ENCODE data around the gene PEX26. TPM values are rescaled to one million over a fixed set of nuclear protein-coding genes. Genes with fewer than 3 reads are reported as not detected.
A peak's percentile ranks its signal among the peaks of the same experiment; 100 is the strongest.
"Not testable (repeated sequence)": the region's sequence is repeated elsewhere in the genome, so short reads cannot be mapped to it uniquely, and the experiment has no call there.

PEX26 gene
- total and polyA plus RNA-seq, 2 donors (not counting 1 experiment from before 2014, with no cell fraction given) = 13.2 to 14.5 TPM

- no peak overlapping the region for H3K27ac ChIP-seq (ENCODE audit: insufficient read depth, low read length)
- TF ChIP-seq, protein P1, sequence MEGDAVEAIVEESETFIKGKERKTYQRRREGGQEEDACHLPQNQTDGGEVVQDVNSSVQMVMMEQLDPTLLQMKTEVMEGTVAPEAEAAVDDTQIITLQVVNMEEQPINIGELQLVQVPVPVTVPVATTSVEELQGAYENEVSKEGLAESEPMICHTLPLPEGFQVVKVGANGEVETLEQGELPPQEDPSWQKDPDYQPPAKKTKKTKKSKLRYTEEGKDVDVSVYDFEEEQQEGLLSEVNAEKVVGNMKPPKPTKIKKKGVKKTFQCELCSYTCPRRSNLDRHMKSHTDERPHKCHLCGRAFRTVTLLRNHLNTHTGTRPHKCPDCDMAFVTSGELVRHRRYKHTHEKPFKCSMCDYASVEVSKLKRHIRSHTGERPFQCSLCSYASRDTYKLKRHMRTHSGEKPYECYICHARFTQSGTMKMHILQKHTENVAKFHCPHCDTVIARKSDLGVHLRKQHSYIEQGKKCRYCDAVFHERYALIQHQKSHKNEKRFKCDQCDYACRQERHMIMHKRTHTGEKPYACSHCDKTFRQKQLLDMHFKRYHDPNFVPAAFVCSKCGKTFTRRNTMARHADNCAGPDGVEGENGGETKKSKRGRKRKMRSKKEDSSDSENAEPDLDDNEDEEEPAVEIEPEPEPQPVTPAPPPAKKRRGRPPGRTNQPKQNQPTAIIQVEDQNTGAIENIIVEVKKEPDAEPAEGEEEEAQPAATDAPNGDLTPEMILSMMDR (conservative IDR thresholded peaks at IDR 0.05 in 1 of 2, IDR thresholded peaks at IDR 0.05 in 1 of 2; ENCODE audit: low read depth in 1 of 2, low read length in 2 of 2) = no peak
- no peak for TF ChIP-seq EZH2 (IDR thresholded peaks at IDR 0.05; ENCODE audit: low read length, missing control alignments)
- no peaks in the 10 kb centered on the region for H3K79me2 ChIP-seq (ENCODE audit: control insufficient read depth, insufficient read depth, low read length)
- H3K4me3 ChIP-seq (replicated peaks in 1 of 4; ENCODE audit: control extremely low read depth in 1 of 4, insufficient read depth in 1 of 4, low read depth in 3 of 4, low read length in 4 of 4) = no peak overlapping the region
- peak in 1 of 2 donors; percentile 16 for DNase-seq (ENCODE audit: low read depth in 2 of 2)
- H4K20me1 ChIP-seq (ENCODE audit: control insufficient read depth, extremely low read depth, insufficient read depth, low read length) = no peaks in the 10 kb centered on the region
- H3K9me3 ChIP-seq (ENCODE audit: control insufficient read depth, insufficient read depth, low read depth, low read length) = no peaks in the 10 kb centered on the region
- H3K36me3 ChIP-seq (ENCODE audit: control insufficient read depth, insufficient read depth, low read length) = no peaks in the 10 kb centered on the region
- H3K4me2 ChIP-seq (ENCODE audit: extremely low read depth, insufficient read depth, low read length) = no peak overlapping the region
- H3K4me1 ChIP-seq (ENCODE audit: control insufficient read depth, extremely low read depth, insufficient read depth, low read length) = no peaks in the 10 kb centered on the region
- no peak overlapping the region for H2AFZ ChIP-seq (ENCODE audit: low read length)
- H3K9ac ChIP-seq (ENCODE audit: insufficient read depth, low read length) = no peak overlapping the region
- H3K27me3 ChIP-seq (ENCODE audit: control insufficient read depth, insufficient read depth, low read length) = no peaks in the 10 kb centered on the region
Measured at GRCh38 chr22:18101536-18101935, 23.7 kb downstream of the PEX26 start.

GRCh38 chr22:18103527-18104269 lies 25.9 kb downstream of the PEX26 start:
- Histone ChIP-seq H3K27ac (ENCODE audit: insufficient read depth, low read length) (no peak overlapping the region), H3K79me2 (ENCODE audit: control insufficient read depth, insufficient read depth, low read length) (no peaks in the 10 kb centered on the region), H3K4me2 (ENCODE audit: extremely low read depth, insufficient read depth, low read length) (no peak overlapping the region), H2AFZ (ENCODE audit: low read length) (no peak overlapping the region), H3K4me3 (replicated peaks in 1 of 4; ENCODE audit: control extremely low read depth in 1 of 4, insufficient read depth in 1 of 4, low read depth in 3 of 4, low read length in 4 of 4) (no peak overlapping the region), H3K27me3 (ENCODE audit: control insufficient read depth, insufficient read depth, low read length) (no peaks in the 10 kb centered on the region), H3K36me3 (ENCODE audit: control insufficient read depth, insufficient read depth, low read length) (no peaks in the 10 kb centered on the region), H4K20me1 (ENCODE audit: control insufficient read depth, extremely low read depth, insufficient read depth, low read length) (no peaks in the 10 kb centered on the region), H3K9ac (ENCODE audit: insufficient read depth, low read length) (no peak overlapping the region), H3K9me3 (ENCODE audit: control insufficient read depth, insufficient read depth, low read depth, low read length) (no peaks in the 10 kb centered on the region), H3K4me1 (ENCODE audit: control insufficient read depth, extremely low read depth, insufficient read depth, low read length) (no peaks in the 10 kb centered on the region)
- TF ChIP-seq, protein P1 (conservative IDR thresholded peaks at IDR 0.05 in 1 of 2, IDR thresholded peaks at IDR 0.05 in 1 of 2; ENCODE audit: low read depth in 1 of 2, low read length in 2 of 2) = no peak
- no peak for TF ChIP-seq EZH2 (IDR thresholded peaks at IDR 0.05; ENCODE audit: low read length, missing control alignments)
- DNase-seq (ENCODE audit: low read depth in 2 of 2) = no peak

DNA sequence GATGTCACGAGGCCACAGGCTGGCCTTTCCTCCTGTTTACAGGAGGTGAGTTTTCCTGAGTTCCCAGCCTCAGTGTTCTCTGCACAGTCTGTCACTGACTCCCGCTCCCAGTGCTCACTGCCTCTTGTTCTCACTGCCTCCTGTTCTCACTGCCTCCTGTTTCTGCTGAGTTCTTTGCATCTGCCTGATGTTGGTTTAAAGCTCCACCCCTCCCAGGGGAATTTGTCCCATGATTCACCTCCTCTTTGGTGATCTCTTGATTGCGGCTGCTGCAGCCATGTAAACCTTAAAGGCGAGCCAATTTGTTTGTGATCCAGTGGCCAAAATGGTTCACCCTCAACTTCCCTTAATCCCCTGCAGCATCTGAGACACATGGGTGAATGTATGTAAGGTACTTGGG lies 26.8 kb downstream of the PEX26 start:
- H3K36me3 ChIP-seq (ENCODE audit: control insufficient read depth, insufficient read depth, low read length) = no peaks in the 10 kb centered on the region
- no peaks in the 10 kb centered on the region for H3K9me3 ChIP-seq (ENCODE audit: control insufficient read depth, insufficient read depth, low read depth, low read length)

GRCh38 chr22:18105981-18106380 lies 28.2 kb downstream of the PEX26 start:
- H3K9me3 ChIP-seq (ENCODE audit: control insufficient read depth, insufficient read depth, low read depth, low read length); H3K4me1 ChIP-seq (ENCODE audit: control insufficient read depth, extremely low read depth, insufficient read depth, low read length); H2AFZ ChIP-seq (ENCODE audit: low read length); DNase-seq (ENCODE audit: low read depth in 2 of 2); H3K27ac ChIP-seq (ENCODE audit: insufficient read depth, low read length); H4K20me1 ChIP-seq (ENCODE audit: control insufficient read depth, extremely low read depth, insufficient read depth, low read length); H3K27me3 ChIP-seq (ENCODE audit: control insufficient read depth, insufficient read depth, low read length); H3K4me3 ChIP-seq (replicated peaks in 1 of 4; ENCODE audit: control extremely low read depth in 1 of 4, insufficient read depth in 1 of 4, low read depth in 3 of 4, low read length in 4 of 4); H3K36me3 ChIP-seq (ENCODE audit: control insufficient read depth, insufficient read depth, low read length); H3K9ac ChIP-seq (ENCODE audit: insufficient read depth, low read length); H3K79me2 ChIP-seq (ENCODE audit: control insufficient read depth, insufficient read depth, low read length); H3K4me2 ChIP-seq (ENCODE audit: extremely low read depth, insufficient read depth, low read length): not testable (repeated sequence)

More for the DNA sequence above, 26.8 kb downstream of the PEX26 start:
- peak; percentile 11 to 26 for DNase-seq (ENCODE audit: low read depth in 2 of 2)
- H4K20me1 ChIP-seq (ENCODE audit: control insufficient read depth, extremely low read depth, insufficient read depth, low read length) = no peaks in the 10 kb centered on the region
- H3K4me2 ChIP-seq (ENCODE audit: extremely low read depth, insufficient read depth, low read length) = no peak overlapping the region
- no peaks in the 10 kb centered on the region for H3K79me2 ChIP-seq (ENCODE audit: control insufficient read depth, insufficient read depth, low read length)
- H3K9ac ChIP-seq (ENCODE audit: insufficient read depth, low read length) = no peak overlapping the region
- no peak overlapping the region for H3K4me3 ChIP-seq (replicated peaks in 1 of 4; ENCODE audit: control extremely low read depth in 1 of 4, insufficient read depth in 1 of 4, low read depth in 3 of 4, low read length in 4 of 4)
- H3K27me3 ChIP-seq (ENCODE audit: control insufficient read depth, insufficient read depth, low read length) = no peaks in the 10 kb centered on the region
- no peak for TF ChIP-seq EZH2 (IDR thresholded peaks at IDR 0.05; ENCODE audit: low read length, missing control alignments)
- TF ChIP-seq, protein P1 (conservative IDR thresholded peaks at IDR 0.05 in 1 of 2, IDR thresholded peaks at IDR 0.05 in 1 of 2; ENCODE audit: low read depth in 1 of 2, low read length in 2 of 2) = no peak
- no peak overlapping the region for H2AFZ ChIP-seq (ENCODE audit: low read length)
- no peaks in the 10 kb centered on the region for H3K4me1 ChIP-seq (ENCODE audit: control insufficient read depth, extremely low read depth, insufficient read depth, low read length)
- H3K27ac ChIP-seq (ENCODE audit: insufficient read depth, low read length) = no peak overlapping the region
